Smooth muscle cell (in vitro differentiated cells): ENCODE measurements around the gene ARHGEF26. TPM values are rescaled to one million over a fixed set of nuclear protein-coding genes. Genes with fewer than 3 reads are reported as not detected.

Experiments used
- DNase-seq: peaks from one replicate; lab custom pipeline; 2025; ENCODE audit not compliant: unreplicated experiment; lab: John Stamatoyannopoulos, UW
- H2AFZ ChIP-seq: fragments of 200-600 bp; sonication (generic); 2 replicates; pipeline ENCODE4 v1.6.0; 2016; ENCODE audit warnings: antibody characterized with exemption, low read depth, mild to moderate bottlenecking
- H3F3A ChIP-seq: fragments of 200-600 bp; sonication (generic); 2 replicates; pipeline ENCODE4 v1.6.0; 2017; ENCODE audit warnings: antibody characterized with exemption, low read depth
- H3K27ac ChIP-seq: fragments of 200-600 bp; sonication (generic); 2 replicates; pipeline ENCODE4 v1.5.1; 2016; ENCODE audit warnings: low read depth, mild to moderate bottlenecking
- H3K27me3 ChIP-seq: fragments of 200-600 bp; sonication (generic); 2 replicates; pipeline ENCODE4 v1.6.1; 2016; ENCODE audit warnings: low read depth, mild to moderate bottlenecking
- H3K36me3 ChIP-seq: fragments of 200-600 bp; sonication (generic); 2 replicates; pipeline ENCODE4 v1.5.1; 2016; ENCODE audit warnings: low read depth
- H3K4me1 ChIP-seq: fragments of 200-600 bp; sonication (generic); 2 replicates; pipeline ENCODE4 v1.5.1; 2016; ENCODE audit warnings: low read depth
- H3K4me2 ChIP-seq: fragments of 200-600 bp; sonication (generic); 2 replicates; pipeline ENCODE4 v1.6.0; 2016; ENCODE audit warnings: mild to moderate bottlenecking
- H3K4me3 ChIP-seq: fragments of 200-600 bp; sonication (generic); 2 replicates; pipeline ENCODE4 v1.5.1; 2016; ENCODE audit warnings: mild to moderate bottlenecking
- H3K79me2 ChIP-seq: fragments of 200-600 bp; sonication (generic); 2 replicates; pipeline ENCODE4 v1.6.0; 2016; ENCODE audit warnings: low read depth, mild to moderate bottlenecking
- H3K9ac ChIP-seq: fragments of 200-600 bp; sonication (generic); 2 replicates; pipeline ENCODE4 v1.6.0; 2016; ENCODE audit warnings: low read depth
- H3K9me3 ChIP-seq: fragments of 200-600 bp; sonication (generic); replicated peaks from 2 replicates; pipeline ENCODE4 v1.5.1; 2016; ENCODE audit warnings: low read depth
- H4K20me1 ChIP-seq: fragments of 200-600 bp; sonication (generic); 2 replicates; pipeline ENCODE4 v1.6.0; 2016; ENCODE audit warnings: low read depth
- WGBS: methylation state at CpG from one replicate; pipeline ENCODE4 v1.1.7; 2016; ENCODE audit warnings: low lambda C conversion rate; 5-methylcytosine and 5-hydroxymethylcytosine counted together
- polyA plus RNA-seq: library from polyadenylated mRNA; unstranded; fragments of >200 nt; fragmentation: Nextera tagmentation; extraction: Ambion mirVana; gene quantifications from 2 replicates; pipeline ENCODE4 v1.2.1, GENCODE V29; 2016
- total RNA-seq: library from RNA; depleted of rRNA; stranded (reverse); fragments of >200 nt; gene quantifications from 2 replicates; pipeline ENCODE4 v1.2.3, GENCODE V29; 2014
- TF ChIP-seq, protein P1 (sequence below): fragments of 200-600 bp; sonication (generic); IDR thresholded peaks from 2 replicates; pipeline ENCODE4 v1.5.1; 2017; ENCODE audit warnings: borderline replicate concordance, mild to moderate bottlenecking, antibody characterized with exemption; ENCODE audit not compliant: insufficient read depth, poor library complexity, severe bottlenecking

ARHGEF26 gene
- total and polyA plus RNA-seq, 2 experiments from 2014 or later: 0.83 to 1.4 TPM

DNA sequence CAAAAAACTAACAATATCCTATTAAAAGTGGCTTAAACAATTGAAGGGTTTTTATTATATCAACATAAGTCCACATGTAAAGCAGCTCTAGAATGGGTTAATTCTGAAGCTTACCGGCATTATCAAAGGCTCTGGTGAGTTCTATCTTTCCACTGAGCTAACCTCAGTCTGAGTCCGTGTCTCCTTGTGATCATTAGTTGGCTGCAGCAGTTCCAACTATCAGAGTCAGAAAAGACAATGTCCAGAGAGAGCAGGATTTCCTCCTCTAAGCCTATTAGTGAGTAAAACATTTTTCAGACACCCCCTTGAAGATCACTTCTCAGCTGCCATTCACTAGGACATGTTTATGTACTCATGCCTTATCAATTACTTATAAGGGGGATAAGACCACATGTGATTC, 153.2 kb downstream of the ARHGEF26 start:
- H3K4me1 ChIP-seq: no peaks in the 10 kb centered on the region
- no peaks in the 10 kb centered on the region for H4K20me1 ChIP-seq
- H3K9me3 ChIP-seq: no peaks in the 10 kb centered on the region
- H3K4me2 ChIP-seq: no peak overlapping the region
- H3F3A ChIP-seq: peaks cover 5% of the 10 kb centered on the region
- WGBS: 18% methylated on average over 2 of the region's 2 CpGs
- H3K4me3 ChIP-seq: no peak overlapping the region
- H3K27ac ChIP-seq: no peak overlapping the region
- TF ChIP-seq, protein P1, sequence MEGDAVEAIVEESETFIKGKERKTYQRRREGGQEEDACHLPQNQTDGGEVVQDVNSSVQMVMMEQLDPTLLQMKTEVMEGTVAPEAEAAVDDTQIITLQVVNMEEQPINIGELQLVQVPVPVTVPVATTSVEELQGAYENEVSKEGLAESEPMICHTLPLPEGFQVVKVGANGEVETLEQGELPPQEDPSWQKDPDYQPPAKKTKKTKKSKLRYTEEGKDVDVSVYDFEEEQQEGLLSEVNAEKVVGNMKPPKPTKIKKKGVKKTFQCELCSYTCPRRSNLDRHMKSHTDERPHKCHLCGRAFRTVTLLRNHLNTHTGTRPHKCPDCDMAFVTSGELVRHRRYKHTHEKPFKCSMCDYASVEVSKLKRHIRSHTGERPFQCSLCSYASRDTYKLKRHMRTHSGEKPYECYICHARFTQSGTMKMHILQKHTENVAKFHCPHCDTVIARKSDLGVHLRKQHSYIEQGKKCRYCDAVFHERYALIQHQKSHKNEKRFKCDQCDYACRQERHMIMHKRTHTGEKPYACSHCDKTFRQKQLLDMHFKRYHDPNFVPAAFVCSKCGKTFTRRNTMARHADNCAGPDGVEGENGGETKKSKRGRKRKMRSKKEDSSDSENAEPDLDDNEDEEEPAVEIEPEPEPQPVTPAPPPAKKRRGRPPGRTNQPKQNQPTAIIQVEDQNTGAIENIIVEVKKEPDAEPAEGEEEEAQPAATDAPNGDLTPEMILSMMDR: no peak
- no peaks in the 10 kb centered on the region for H3K79me2 ChIP-seq
- H3K27me3 ChIP-seq: no peaks in the 10 kb centered on the region
- peaks cover 13% of the 10 kb centered on the region for H3K36me3 ChIP-seq
- no peak for DNase-seq
- no peak overlapping the region for H2AFZ ChIP-seq
- H3K9ac ChIP-seq: no peak overlapping the region

DNA sequence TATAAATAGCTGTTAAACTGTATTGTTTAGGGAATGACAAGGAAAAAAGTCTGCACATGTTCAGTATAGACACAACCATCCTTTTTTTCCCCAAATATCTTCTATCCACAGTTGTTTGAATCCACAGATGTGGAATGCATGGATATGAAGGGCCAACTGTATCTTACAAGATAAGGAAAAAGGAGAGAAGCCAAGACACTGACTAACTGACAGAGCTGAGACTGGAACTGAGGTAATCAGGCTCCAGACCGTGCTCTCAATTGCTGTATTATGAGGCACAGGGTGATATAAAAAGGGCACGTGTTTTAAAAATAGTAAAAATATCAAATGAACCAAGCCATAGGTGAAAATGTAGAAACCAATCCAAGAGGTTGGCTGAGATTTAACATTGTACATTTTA, 154.1 kb downstream of the ARHGEF26 start:
- Histone ChIP-seq H3K79me2 (no peaks in the 10 kb centered on the region), H3K27me3 (no peaks in the 10 kb centered on the region), H3K9me3 (no peaks in the 10 kb centered on the region), H3K4me3 (no peak overlapping the region), H2AFZ (no peak overlapping the region), H3K4me2 (no peak overlapping the region), H3K36me3 (peaks cover 19% of the 10 kb centered on the region), H4K20me1 (no peaks in the 10 kb centered on the region), H3F3A (peaks cover 5% of the 10 kb centered on the region), H3K9ac (no peak overlapping the region), H3K27ac (no peak overlapping the region), H3K4me1 (no peaks in the 10 kb centered on the region)
- TF ChIP-seq, protein P1: no peak
- no peak for DNase-seq
- WGBS: 49% methylated on average over 2 of the region's 2 CpGs

DNA sequence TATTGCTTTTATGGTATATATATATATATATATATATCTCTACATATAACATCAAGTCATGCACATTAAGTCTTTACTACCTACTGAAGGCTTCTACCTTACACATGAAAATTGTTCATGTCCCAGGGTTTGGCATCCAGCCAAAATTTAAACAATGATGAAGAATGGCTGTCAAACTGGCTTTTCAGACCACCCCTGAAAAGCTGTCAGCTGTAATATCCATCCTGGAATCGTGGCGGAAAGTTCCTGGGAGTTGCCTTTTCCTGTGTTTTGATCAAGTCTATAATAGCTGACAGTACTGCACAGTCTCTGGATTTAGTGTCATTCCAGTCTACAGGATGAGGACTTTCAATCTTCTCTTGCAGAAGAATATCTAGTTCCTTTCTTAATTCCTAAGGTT, 154.8 kb downstream of the ARHGEF26 start:
- no peak overlapping the region for H2AFZ ChIP-seq
- H3K79me2 ChIP-seq: no peaks in the 10 kb centered on the region
- peaks cover 5% of the 10 kb centered on the region for H3F3A ChIP-seq
- peaks cover 21% of the 10 kb centered on the region for H3K36me3 ChIP-seq
- no peak for DNase-seq
- no peaks in the 10 kb centered on the region for H3K27me3 ChIP-seq
- H4K20me1 ChIP-seq: no peaks in the 10 kb centered on the region
- TF ChIP-seq, protein P1: no peak
- H3K4me2 ChIP-seq: no peak overlapping the region
- no peaks in the 10 kb centered on the region for H3K9me3 ChIP-seq
- H3K27ac ChIP-seq: no peak overlapping the region
- no peak overlapping the region for H3K9ac ChIP-seq
- 69% methylated on average over 2 of the region's 2 CpGs for WGBS
- no peak overlapping the region for H3K4me3 ChIP-seq
- no peaks in the 10 kb centered on the region for H3K4me1 ChIP-seq

DNA sequence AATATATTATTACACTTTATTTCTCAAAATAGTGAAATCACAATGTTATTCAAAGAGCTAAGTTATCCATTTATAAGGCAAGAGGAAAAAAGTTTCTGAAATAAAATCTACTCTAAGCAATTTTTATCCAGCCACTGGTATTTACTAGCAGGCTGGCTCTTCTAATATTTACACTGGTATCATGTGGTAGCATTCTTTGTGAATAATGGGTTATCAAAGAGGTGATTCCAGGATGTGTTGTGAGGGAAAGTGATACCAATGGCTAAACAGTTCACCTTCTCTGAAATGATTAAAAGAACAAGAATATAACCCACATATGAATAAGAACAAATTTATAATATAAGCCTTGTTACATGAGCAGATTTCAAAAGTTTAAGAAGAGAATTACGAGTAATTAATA, 159.0 kb downstream of the ARHGEF26 start:
- Histone ChIP-seq H3K36me3 (peaks cover 36% of the 10 kb centered on the region), H3K4me2 (no peak overlapping the region), H3K79me2 (no peaks in the 10 kb centered on the region), H3K4me1 (no peaks in the 10 kb centered on the region), H3F3A (peaks cover 5% of the 10 kb centered on the region), H2AFZ (no peak overlapping the region), H4K20me1 (no peaks in the 10 kb centered on the region), H3K9me3 (no peaks in the 10 kb centered on the region), H3K9ac (no peak overlapping the region), H3K27me3 (no peaks in the 10 kb centered on the region), H3K4me3 (no peak overlapping the region), H3K27ac (no peak overlapping the region)
- DNase-seq: no peak
- TF ChIP-seq, protein P1: no peak
- 100% methylated on average over 1 of the region's 1 CpG for WGBS
